BJ (cell line): ENCODE data around the gene ATXN10. TPM values are rescaled to one million over a fixed set of nuclear protein-coding genes. Genes with fewer than 3 reads are reported as not detected.

Experiments
- CTCF ChIA-PET: fragments of 350-600 bp; formaldehyde crosslinking; extraction: SDS; loops from one replicate; lab custom pipeline; 2021; ENCODE audit warnings: antibody characterized with exemption, inconsistent platforms; lab: Yijun Ruan, JAX
- POLR2A ChIA-PET: fragments of 300-600 bp; sonication (Branson Sonifier 250); formaldehyde crosslinking; extraction: SDS; loops from one replicate; lab custom pipeline; 2021; ENCODE audit warnings: antibody characterized with exemption; lab: Charles Lee
- DNase-seq: peaks from one replicate; pipeline ENCODE4 v3.0.0-alpha.2; 2011; ENCODE audit warnings: low read depth
- H3K27me3 ChIP-seq: 2 replicates; pipeline ENCODE4 v1.6.0; 2011; ENCODE audit warnings: low read length; ENCODE audit not compliant: control insufficient read depth, insufficient read depth
- H3K36me3 ChIP-seq: 2 replicates; pipeline ENCODE4 v1.5.1; 2011; ENCODE audit warnings: low read length; ENCODE audit not compliant: control insufficient read depth, insufficient read depth
- H3K4me3 ChIP-seq: 2 replicates; pipeline ENCODE4 v1.5.1; 2011; ENCODE audit warnings: low read depth, mild to moderate bottlenecking, control low read depth, low read length
- polyA plus RNA-seq: library from polyadenylated mRNA; depleted of rRNA; stranded (reverse); fragments of >200 nt; gene quantifications from 2 replicates; pipeline ENCODE4 v1.2.3, GENCODE V29; 2011
- TF ChIP-seq, protein P1 (sequence below): IDR thresholded peaks from 2 replicates; pipeline ENCODE4 v1.5.1; 2011; ENCODE audit warnings: low read depth, mild to moderate bottlenecking, control low read depth, inconsistent platforms, low read length, moderate library complexity; ENCODE audit not compliant: insufficient read depth

Gene ATXN10
- polyA plus RNA-seq, 1 experiment = 328 TPM

DNA sequence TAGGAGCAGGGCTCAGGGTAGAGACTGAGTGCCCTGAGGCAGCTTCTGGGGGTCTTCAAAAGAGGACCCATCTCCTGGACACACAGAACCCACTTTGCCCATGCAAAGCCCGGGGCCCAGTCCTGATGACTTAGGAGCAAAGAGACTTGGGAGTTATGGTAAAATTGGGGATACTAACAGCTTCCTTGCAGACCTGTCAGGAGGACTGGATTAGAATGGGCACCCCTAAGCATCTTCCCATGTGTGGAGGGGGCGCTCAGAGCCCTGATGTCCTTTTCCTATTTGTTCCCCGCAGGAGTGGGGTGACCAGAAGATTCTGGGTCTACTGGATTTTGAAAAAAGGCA, 205.4 kb downstream of the ATXN10 start:
- ChIA-PET CTCF (interaction anchor here (1.6 to 2.3 kb wide), 2 partner anchors 11 to 233 kb away, joined by 3 to 11 read pairs; no protein-coding TSS in a partner anchor), POLR2A (no interaction called here)
- Histone ChIP-seq H3K36me3 (no peaks in the 10 kb centered on the region), H3K4me3 (no peak overlapping the region), H3K27me3 (peaks cover 34% of the 10 kb centered on the region)
- TF ChIP-seq, protein P1, sequence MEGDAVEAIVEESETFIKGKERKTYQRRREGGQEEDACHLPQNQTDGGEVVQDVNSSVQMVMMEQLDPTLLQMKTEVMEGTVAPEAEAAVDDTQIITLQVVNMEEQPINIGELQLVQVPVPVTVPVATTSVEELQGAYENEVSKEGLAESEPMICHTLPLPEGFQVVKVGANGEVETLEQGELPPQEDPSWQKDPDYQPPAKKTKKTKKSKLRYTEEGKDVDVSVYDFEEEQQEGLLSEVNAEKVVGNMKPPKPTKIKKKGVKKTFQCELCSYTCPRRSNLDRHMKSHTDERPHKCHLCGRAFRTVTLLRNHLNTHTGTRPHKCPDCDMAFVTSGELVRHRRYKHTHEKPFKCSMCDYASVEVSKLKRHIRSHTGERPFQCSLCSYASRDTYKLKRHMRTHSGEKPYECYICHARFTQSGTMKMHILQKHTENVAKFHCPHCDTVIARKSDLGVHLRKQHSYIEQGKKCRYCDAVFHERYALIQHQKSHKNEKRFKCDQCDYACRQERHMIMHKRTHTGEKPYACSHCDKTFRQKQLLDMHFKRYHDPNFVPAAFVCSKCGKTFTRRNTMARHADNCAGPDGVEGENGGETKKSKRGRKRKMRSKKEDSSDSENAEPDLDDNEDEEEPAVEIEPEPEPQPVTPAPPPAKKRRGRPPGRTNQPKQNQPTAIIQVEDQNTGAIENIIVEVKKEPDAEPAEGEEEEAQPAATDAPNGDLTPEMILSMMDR = no peak
- DNase-seq = no peak

DNA sequence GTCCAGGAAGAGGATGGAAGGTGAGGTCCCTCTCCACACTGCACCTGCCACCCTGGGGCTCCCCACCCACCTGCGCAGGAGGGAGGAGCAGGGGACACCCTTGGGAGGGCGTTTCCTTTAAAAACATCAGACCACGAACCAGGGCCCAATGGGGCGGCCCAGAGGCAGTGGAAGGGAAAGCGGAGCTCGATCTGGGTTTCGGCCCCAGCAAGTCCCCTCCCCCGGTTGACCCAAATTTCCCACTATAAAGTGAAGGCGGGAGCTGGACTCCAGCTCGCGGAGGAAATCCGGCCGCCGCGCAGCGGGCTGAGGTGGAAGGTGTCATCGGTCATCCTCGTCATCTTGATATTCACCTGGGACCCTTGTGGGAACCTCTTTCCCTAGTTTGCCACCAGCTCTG, 206.0 kb downstream of the ATXN10 start:
- no peak for DNase-seq
- TF ChIP-seq, protein P1 = no peak
- CTCF ChIA-PET = interaction anchor here (1.6 to 2.3 kb wide), 3 partner anchors 11 to 234 kb away, joined by 3 to 11 read pairs (median 6); no protein-coding TSS in a partner anchor
- Histone ChIP-seq H3K27me3 (peaks cover 35% of the 10 kb centered on the region), H3K36me3 (no peaks in the 10 kb centered on the region), H3K4me3 (no peak overlapping the region)
- POLR2A ChIA-PET = no interaction called here

DNA sequence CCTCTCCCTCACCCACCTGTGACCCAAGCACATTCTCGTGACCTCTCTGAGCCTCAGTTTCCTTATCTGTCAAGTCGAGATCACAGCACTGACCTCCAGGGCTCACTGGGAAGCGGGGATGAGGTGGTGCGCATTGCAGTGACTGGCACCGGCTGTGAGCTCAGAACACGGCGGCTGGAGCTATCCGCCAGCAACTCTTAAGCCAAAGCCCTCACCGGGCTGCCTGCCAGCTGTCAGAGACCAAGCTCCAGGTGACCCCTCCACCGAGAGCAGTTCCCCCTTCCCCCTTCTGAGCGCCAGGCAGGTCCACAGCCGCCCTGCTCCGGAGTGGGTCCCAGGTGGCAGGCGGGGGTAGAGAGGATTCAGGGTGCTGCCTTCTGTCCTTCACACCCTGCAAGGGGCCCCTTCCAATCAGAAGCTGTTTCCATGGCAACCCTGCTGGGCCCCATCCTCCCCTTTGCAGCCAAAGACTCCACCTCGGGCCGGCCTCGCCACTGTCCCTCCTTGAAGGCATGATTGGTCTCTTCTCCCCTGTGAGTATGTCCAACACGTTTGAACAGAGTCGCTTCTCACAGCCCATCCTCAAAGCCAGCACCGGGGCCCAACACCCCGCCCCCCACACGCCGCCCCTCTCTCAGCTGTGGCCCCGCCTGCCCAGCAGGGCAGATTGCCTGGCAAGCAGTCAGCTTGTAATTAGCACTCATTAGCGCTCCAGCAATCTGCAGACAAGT, 206.6 kb downstream of the ATXN10 start:
- H3K36me3 ChIP-seq = no peaks in the 10 kb centered on the region
- DNase-seq = no peak
- ChIA-PET CTCF (interaction anchor here (1.6 to 2.3 kb wide), 3 partner anchors 12 to 235 kb away, joined by 3 to 11 read pairs (median 6); no protein-coding TSS in a partner anchor), POLR2A (no interaction called here)
- TF ChIP-seq, protein P1 = no peak
- no peak overlapping the region for H3K4me3 ChIP-seq
- H3K27me3 ChIP-seq = peaks cover 35% of the 10 kb centered on the region

DNA sequence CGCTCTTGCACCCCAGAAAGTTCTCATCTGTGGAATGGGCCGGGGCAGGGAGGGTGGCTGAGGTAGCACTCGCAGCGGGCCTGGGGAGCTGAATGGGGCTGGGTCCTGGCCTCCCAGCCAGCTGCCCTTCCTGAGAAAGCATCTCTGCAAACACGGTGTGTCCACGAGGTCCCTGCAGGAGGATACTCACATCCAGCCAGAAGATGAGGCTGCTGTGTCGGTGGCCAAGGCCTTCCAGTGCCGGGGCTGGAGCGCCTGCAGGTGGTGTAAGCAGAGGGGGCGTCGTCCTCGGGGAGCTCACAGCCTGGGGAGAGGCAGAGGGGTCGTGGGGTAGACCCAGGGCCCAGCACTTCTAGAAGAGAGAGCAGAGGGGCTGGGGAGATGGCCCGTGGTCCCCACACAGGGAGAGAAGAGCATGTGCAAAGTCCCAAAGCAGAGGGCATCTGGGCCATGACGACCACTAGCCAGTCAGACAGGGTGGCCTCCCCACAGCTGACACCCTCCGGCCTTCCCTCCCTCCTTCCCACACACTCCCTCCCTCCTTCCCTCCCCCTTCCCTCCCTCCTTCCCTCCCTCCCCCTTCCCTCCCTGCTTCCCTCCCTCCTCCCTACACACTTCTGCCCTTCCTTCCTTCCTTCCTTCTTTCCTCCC, 207.4 kb downstream of the ATXN10 start:
- POLR2A ChIA-PET = no interaction called here
- no peaks in the 10 kb centered on the region for H3K36me3 ChIP-seq
- peaks cover 35% of the 10 kb centered on the region for H3K27me3 ChIP-seq
- TF ChIP-seq, protein P1 = no peak
- CTCF ChIA-PET = interaction anchor here (1.7 to 2.3 kb wide), 2 partner anchors 13 to 15 kb away, joined by 6 to 11 read pairs; no protein-coding TSS in a partner anchor
- H3K4me3 ChIP-seq = no peak overlapping the region
- no peak for DNase-seq

DNA sequence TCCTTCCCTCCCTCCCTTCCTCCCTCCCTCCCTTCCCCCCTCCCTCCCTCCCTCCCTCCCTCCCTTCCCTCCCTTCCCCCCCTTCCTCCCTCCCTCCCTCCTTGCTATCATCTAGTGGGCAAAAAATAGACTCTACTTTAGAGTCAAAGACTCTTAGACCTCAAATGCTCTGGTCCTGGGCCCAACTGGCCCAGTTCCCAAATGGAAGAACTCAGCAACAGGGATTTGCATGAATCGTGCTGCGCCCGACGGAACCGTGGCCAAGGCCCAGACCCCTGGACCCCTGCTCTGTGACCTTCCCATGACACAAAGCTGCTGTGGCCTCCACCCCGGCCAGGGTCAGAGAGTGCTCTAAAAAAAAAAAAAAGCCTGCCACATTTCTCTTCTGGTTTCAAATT, 207.9 kb downstream of the ATXN10 start:
- TF ChIP-seq, protein P1 = no peak
- Histone ChIP-seq H3K27me3 (peaks cover 35% of the 10 kb centered on the region), H3K36me3 (no peaks in the 10 kb centered on the region), H3K4me3 (no peak overlapping the region)
- POLR2A ChIA-PET = no interaction called here
- CTCF ChIA-PET = no interaction called here
- no peak for DNase-seq
